Fibroblast of lung (primary cell): ENCODE measurements around the gene CREG1. TPM values are rescaled to one million over a fixed set of nuclear protein-coding genes. Genes with fewer than 3 reads are reported as not detected.

Source experiments
- DNase-seq, 2 donors: peaks; one replicate each; pipeline versions ENCODE4 v3.0.0 to v3.0.0-alpha.2; 2010; ENCODE audit warnings: low read depth in 2 of 2
- H2AFZ ChIP-seq: 2 replicates; pipeline ENCODE4 v1.5.1; 2012; ENCODE audit warnings: low read length, control low read depth, inconsistent platforms
- H3K27ac ChIP-seq: 2 replicates; pipeline ENCODE4 v1.5.1; 2011; ENCODE audit warnings: low read length, control low read depth; ENCODE audit not compliant: insufficient read depth
- H3K27me3 ChIP-seq: 2 replicates; pipeline ENCODE4 v1.5.1; 2011; ENCODE audit warnings: mild to moderate bottlenecking, low read length; ENCODE audit not compliant: control insufficient read depth, insufficient read depth
- H3K36me3 ChIP-seq: 2 replicates; pipeline ENCODE4 v1.5.1; 2011; ENCODE audit warnings: low read length; ENCODE audit not compliant: control insufficient read depth, insufficient read depth
- H3K4me1 ChIP-seq: 2 replicates; pipeline ENCODE4 v1.5.1; 2011; ENCODE audit warnings: low read length; ENCODE audit not compliant: control insufficient read depth, insufficient read depth; ENCODE audit errors: extremely low read depth
- H3K4me2 ChIP-seq: 2 replicates; pipeline ENCODE4 v1.5.1; 2011; ENCODE audit warnings: low read length, control low read depth; ENCODE audit not compliant: insufficient read depth; ENCODE audit errors: extremely low read depth
- H3K4me3 ChIP-seq, 4 experiments: fragments of 200-600 bp in 1 of 4; sonication (generic) in 1 of 4; replicated peaks in 1 of 4; 2 replicates each; pipeline ENCODE4 v1.5.1; 2011 to 2016; ENCODE audit warnings: low read length in 4 of 4, low read depth in 3 of 4, mild to moderate bottlenecking in 3 of 4, control low read depth in 2 of 4, inconsistent platforms in 1 of 4, mixed read lengths in 1 of 4; ENCODE audit not compliant: insufficient read depth in 1 of 4; ENCODE audit errors: control extremely low read depth in 1 of 4
- H3K79me2 ChIP-seq: 2 replicates; pipeline ENCODE4 v1.5.1; 2012; ENCODE audit warnings: mild to moderate bottlenecking, low read length, inconsistent platforms; ENCODE audit not compliant: control insufficient read depth, insufficient read depth
- H3K9ac ChIP-seq: 2 replicates; pipeline ENCODE4 v1.5.1; 2011; ENCODE audit warnings: mild to moderate bottlenecking, low read length, control low read depth; ENCODE audit not compliant: insufficient read depth
- H3K9me3 ChIP-seq: 2 replicates; pipeline ENCODE4 v1.5.1; 2012; ENCODE audit warnings: low read depth, low read length; ENCODE audit not compliant: control insufficient read depth, insufficient read depth
- H4K20me1 ChIP-seq: 2 replicates; pipeline ENCODE4 v1.5.1; 2011; ENCODE audit warnings: low read length; ENCODE audit not compliant: control insufficient read depth, insufficient read depth; ENCODE audit errors: extremely low read depth
- EZH2 ChIP-seq: IDR thresholded peaks from 2 replicates; pipeline ENCODE4 v1.5.1; 2012; ENCODE audit warnings: low read length, control low read depth, mild to moderate bottlenecking; ENCODE audit errors: missing control alignments
- polyA plus RNA-seq, 2 donors: library from polyadenylated mRNA; depleted of rRNA in 1 of 2; stranded (reverse) in 1 of 2; unstranded in 1 of 2; fragments of >200 nt; gene quantifications; 2 replicates each; pipeline ENCODE4 v1.2.1, GENCODE V29; 2011 to 2012; ENCODE audit warnings: missing spikeins in 1 of 2
- total RNA-seq: library from RNA; depleted of rRNA; stranded (reverse); fragments of >200 nt; gene quantifications from 2 replicates; pipeline ENCODE4 v1.2.1, GENCODE V29; 2014
- TF ChIP-seq, protein P1 (sequence below), 2 donors: IDR thresholded peaks in 1 of 2; conservative IDR thresholded peaks in 1 of 2; 1 replicate in 1 of 2; 2 replicates in 1 of 2; pipeline ENCODE4 v1.5.1; 2011 to 2012; ENCODE audit warnings: low read length in 2 of 2, control low read depth in 1 of 2, inconsistent platforms in 1 of 2, low read depth in 1 of 2, mild to moderate bottlenecking in 1 of 2

The CREG1 gene
- total and polyA plus RNA-seq, 2 donors (not counting 1 experiment from before 2014, with no cell fraction given), result 58.5 to 75.5 TPM

- no peak overlapping the region for H3K27ac ChIP-seq
- no peak for DNase-seq
- no peaks in the 10 kb centered on the region for H3K9me3 ChIP-seq
These were observed 38.9 kb upstream of the CREG1 start for GRCh38 chr1:167592475-167592874.

GRCh38 chr1:167588361-167588760 is 34.8 kb upstream of the CREG1 start:
- Histone ChIP-seq H3K27ac (no peak overlapping the region), H3K9ac (no peak overlapping the region), H3K9me3 (no peaks in the 10 kb centered on the region), H3K4me2 (no peak overlapping the region), H3K27me3 (no peaks in the 10 kb centered on the region), H3K4me1 (no peaks in the 10 kb centered on the region), H4K20me1 (no peaks in the 10 kb centered on the region), H3K79me2 (no peaks in the 10 kb centered on the region), H2AFZ (no peak overlapping the region), H3K36me3 (no peaks in the 10 kb centered on the region), H3K4me3 (no peak overlapping the region)
- TF ChIP-seq EZH2, result no peak
- TF ChIP-seq, protein P1, sequence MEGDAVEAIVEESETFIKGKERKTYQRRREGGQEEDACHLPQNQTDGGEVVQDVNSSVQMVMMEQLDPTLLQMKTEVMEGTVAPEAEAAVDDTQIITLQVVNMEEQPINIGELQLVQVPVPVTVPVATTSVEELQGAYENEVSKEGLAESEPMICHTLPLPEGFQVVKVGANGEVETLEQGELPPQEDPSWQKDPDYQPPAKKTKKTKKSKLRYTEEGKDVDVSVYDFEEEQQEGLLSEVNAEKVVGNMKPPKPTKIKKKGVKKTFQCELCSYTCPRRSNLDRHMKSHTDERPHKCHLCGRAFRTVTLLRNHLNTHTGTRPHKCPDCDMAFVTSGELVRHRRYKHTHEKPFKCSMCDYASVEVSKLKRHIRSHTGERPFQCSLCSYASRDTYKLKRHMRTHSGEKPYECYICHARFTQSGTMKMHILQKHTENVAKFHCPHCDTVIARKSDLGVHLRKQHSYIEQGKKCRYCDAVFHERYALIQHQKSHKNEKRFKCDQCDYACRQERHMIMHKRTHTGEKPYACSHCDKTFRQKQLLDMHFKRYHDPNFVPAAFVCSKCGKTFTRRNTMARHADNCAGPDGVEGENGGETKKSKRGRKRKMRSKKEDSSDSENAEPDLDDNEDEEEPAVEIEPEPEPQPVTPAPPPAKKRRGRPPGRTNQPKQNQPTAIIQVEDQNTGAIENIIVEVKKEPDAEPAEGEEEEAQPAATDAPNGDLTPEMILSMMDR (conservative IDR thresholded peaks at IDR 0.05 in 1 of 2, IDR thresholded peaks at IDR 0.05 in 1 of 2; ENCODE audit: low read depth in 1 of 2, low read length in 2 of 2), result no peak
- DNase-seq, result no peak

More at GRCh38 chr1:167592475-167592874, 38.9 kb upstream of the CREG1 start:
- H3K4me1 ChIP-seq, result no peaks in the 10 kb centered on the region
- TF ChIP-seq, protein P1 (conservative IDR thresholded peaks at IDR 0.05 in 1 of 2, IDR thresholded peaks at IDR 0.05 in 1 of 2; ENCODE audit: low read depth in 1 of 2, low read length in 2 of 2), result no peak
- no peak for TF ChIP-seq EZH2
- H3K4me2 ChIP-seq, result no peak overlapping the region
- H3K9ac ChIP-seq, result no peak overlapping the region
- peaks cover 2% of the 10 kb centered on the region for H3K27me3 ChIP-seq
- no peaks in the 10 kb centered on the region for H4K20me1 ChIP-seq
- H2AFZ ChIP-seq, result no peak overlapping the region
- no peaks in the 10 kb centered on the region for H3K79me2 ChIP-seq
- H3K4me3 ChIP-seq, result no peak overlapping the region
- H3K36me3 ChIP-seq, result no peaks in the 10 kb centered on the region

DNA sequence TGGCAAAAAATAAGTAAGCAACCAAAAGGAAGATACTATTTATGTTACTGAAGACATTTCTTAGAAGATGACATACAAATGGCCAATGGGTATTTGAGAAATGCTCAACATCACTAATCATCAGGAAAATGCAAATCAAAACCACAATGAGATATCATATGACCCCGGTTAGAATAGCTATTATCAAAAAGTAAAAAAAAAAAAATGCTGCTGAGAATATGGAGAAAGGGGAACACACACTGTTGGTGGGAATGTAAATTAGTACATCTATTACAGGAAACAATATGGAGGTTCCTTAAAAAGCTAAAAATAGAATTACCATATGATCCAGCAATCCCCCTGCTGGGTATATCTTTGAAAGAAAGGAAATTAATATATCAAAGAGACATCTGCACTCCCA is 34.3 kb upstream of the CREG1 start:
- Histone ChIP-seq H3K27ac (no peak overlapping the region), H3K4me2 (no peak overlapping the region), H3K36me3 (no peaks in the 10 kb centered on the region), H3K9ac (no peak overlapping the region), H4K20me1 (no peaks in the 10 kb centered on the region), H2AFZ (no peak overlapping the region), H3K27me3 (no peaks in the 10 kb centered on the region), H3K4me3 (no peak overlapping the region), H3K9me3 (no peaks in the 10 kb centered on the region), H3K4me1 (no peaks in the 10 kb centered on the region), H3K79me2 (no peaks in the 10 kb centered on the region)
- TF ChIP-seq, protein P1 (conservative IDR thresholded peaks at IDR 0.05 in 1 of 2, IDR thresholded peaks at IDR 0.05 in 1 of 2; ENCODE audit: low read depth in 1 of 2, low read length in 2 of 2), result no peak
- no peak for TF ChIP-seq EZH2
- no peak for DNase-seq
